HEK293 (cell line): Measurements from ENCODE around the gene TBX1.

ENCODE experiments used
- CTCF ChIA-PET: fragments of 350-600 bp; formaldehyde crosslinking; extraction: SDS; loops from one replicate; lab custom pipeline; 2021; ENCODE audit warnings: antibody characterized with exemption; lab: Yijun Ruan, JAX
- POLR2A ChIA-PET: fragments of 300-600 bp; formaldehyde crosslinking; extraction: SDS; loops from one replicate; lab custom pipeline; 2020; ENCODE audit warnings: antibody characterized with exemption, inconsistent platforms; lab: Yijun Ruan, JAX
- H3K27ac ChIP-seq: fragments of 200-500 bp; sonication (Bioruptor generic); 2 replicates; pipeline ENCODE4 v1.5.1; 2014; ENCODE audit warnings: low read depth, low read length, control low read depth, inconsistent platforms; ENCODE audit errors: extremely low read depth
- H3K36me3 ChIP-seq, 2 experiments: fragments of 200-500 bp in 1 of 2; sonication (Bioruptor generic) in 1 of 2; 1 replicate in 1 of 2; 2 replicates in 1 of 2; pipeline ENCODE4 v1.5.1; 2014 to 2017; ENCODE audit warnings: inconsistent platforms in 2 of 2, low read length in 2 of 2; ENCODE audit not compliant: control insufficient read depth in 2 of 2, insufficient read depth in 1 of 2
- H3K4me1 ChIP-seq: fragments of 200-500 bp; sonication (Bioruptor generic); 2 replicates; pipeline ENCODE4 v1.5.1; 2014; ENCODE audit warnings: mild to moderate bottlenecking, low read length, inconsistent platforms; ENCODE audit not compliant: control insufficient read depth, insufficient read depth
- H3K4me3 ChIP-seq: 2 replicates; pipeline ENCODE4 v1.5.1; 2011; ENCODE audit warnings: low read depth, mild to moderate bottlenecking, control low read depth, low read length, moderate library complexity
- H3K9me3 ChIP-seq: fragments of 200-500 bp; sonication (Bioruptor generic); 2 replicates; pipeline ENCODE4 v1.5.1; 2014; ENCODE audit warnings: low read depth, low read length, inconsistent platforms; ENCODE audit not compliant: control insufficient read depth, insufficient read depth
- AEBP2 ChIP-seq: fragments of 450-650 bp; formaldehyde crosslinking; IDR thresholded peaks from 2 replicates; pipeline ENCODE4 v1.5.1; 2016; ENCODE audit warnings: missing biosample characterization, missing genetic modification characterization, borderline replicate concordance
- BCL11A ChIP-seq: fragments of 450-650 bp; formaldehyde crosslinking; IDR thresholded peaks from 2 replicates; pipeline ENCODE4 v1.5.1; 2016; ENCODE audit warnings: low read depth, missing biosample characterization, missing genetic modification characterization
- HOXA7 ChIP-seq: sonication (generic); formaldehyde crosslinking; IDR thresholded peaks from 2 replicates; pipeline ENCODE4 v1.8.1; 2022; ENCODE audit warnings: missing genetic modification reagents, borderline replicate concordance
- OSR2 ChIP-seq: fragments of 450-650 bp; formaldehyde crosslinking; IDR thresholded peaks from 2 replicates; pipeline ENCODE4 v1.5.1; 2016; ENCODE audit warnings: missing biosample characterization, missing genetic modification characterization
- PBX3 ChIP-seq: sonication (generic); formaldehyde crosslinking; IDR thresholded peaks from 2 replicates; pipeline ENCODE4 v1.8.1; 2022; ENCODE audit warnings: mild to moderate bottlenecking, moderate library complexity, missing genetic modification reagents
- SP3 ChIP-seq: fragments of 450-650 bp; formaldehyde crosslinking; IDR thresholded peaks from 2 replicates; pipeline ENCODE4 v1.5.1; 2016; ENCODE audit warnings: missing biosample characterization, missing genetic modification characterization
- ZNF184 ChIP-seq: fragments of 450-650 bp; IDR thresholded peaks from 2 replicates; pipeline ENCODE4 v1.5.1; 2018; ENCODE audit warnings: missing biosample characterization, mild to moderate bottlenecking, missing genetic modification characterization
- ZNF2 ChIP-seq: fragments of 450-650 bp; formaldehyde crosslinking; IDR thresholded peaks from 2 replicates; pipeline ENCODE4 v1.5.1; 2016; ENCODE audit warnings: missing biosample characterization, missing genetic modification characterization
- ZNF248 ChIP-seq: fragments of 450-650 bp; formaldehyde crosslinking; IDR thresholded peaks from 2 replicates; pipeline ENCODE4 v1.5.1; 2017; ENCODE audit warnings: missing biosample characterization, missing genetic modification characterization
- ZNF280C ChIP-seq: fragments of 450-650 bp; formaldehyde crosslinking; IDR thresholded peaks from 2 replicates; pipeline ENCODE4 v1.5.1; 2016; ENCODE audit warnings: missing biosample characterization, missing genetic modification characterization
- ZNF350 ChIP-seq: fragments of 450-650 bp; formaldehyde crosslinking; IDR thresholded peaks from 2 replicates; pipeline ENCODE4 v1.5.0; 2017; ENCODE audit warnings: missing biosample characterization, mild to moderate bottlenecking, missing genetic modification characterization
- ZNF433 ChIP-seq: fragments of 450-650 bp; formaldehyde crosslinking; IDR thresholded peaks from 2 replicates; pipeline ENCODE4 v1.5.1; 2016; ENCODE audit warnings: missing biosample characterization, missing genetic modification characterization, low read depth
- ZNF501 ChIP-seq: fragments of 450-650 bp; formaldehyde crosslinking; IDR thresholded peaks from 2 replicates; pipeline ENCODE4 v1.5.1; 2016; ENCODE audit warnings: missing biosample characterization, missing genetic modification characterization
- ZNF660 ChIP-seq: fragments of 450-650 bp; IDR thresholded peaks from 2 replicates; pipeline ENCODE4 v1.5.1; 2018; ENCODE audit warnings: missing biosample characterization, mild to moderate bottlenecking, missing genetic modification characterization
- ZNF785 ChIP-seq: fragments of 450-650 bp; formaldehyde crosslinking; IDR thresholded peaks from 2 replicates; pipeline ENCODE4 v1.5.1; 2016; ENCODE audit warnings: missing biosample characterization, missing genetic modification characterization

Gene TBX1

GRCh38 chr22:19779685-19780268 lies 19.2 kb downstream of the TBX1 start:
- Histone ChIP-seq H3K27ac (no peak overlapping the region), H3K4me3 (no peak overlapping the region), H3K36me3 (no peaks in the 10 kb centered on the region), H3K4me1 (no peaks in the 10 kb centered on the region), H3K9me3 (no peaks in the 10 kb centered on the region)
- ChIA-PET POLR2A (interaction anchor here (1.1 kb wide), 1 partner anchor 74 kb away, joined by 3 read pairs; no protein-coding TSS in a partner anchor), CTCF (interaction anchor here (0.7 to 2.2 kb wide), 3 partner anchors 23 to 192 kb away, joined by 3 to 12 read pairs (median 5); no protein-coding TSS in a partner anchor)
- no peak for TF ChIP-seq ZNF184
- peak; percentile 81 for TF ChIP-seq OSR2 (tag by site-specific recombination)
- no peak for TF ChIP-seq ZNF433

- ChIA-PET POLR2A (no interaction called here), CTCF (interaction anchor here (0.9 to 1.8 kb wide), 4 partner anchors 7 to 128 kb away, joined by 3 to 7 read pairs (median 3); no protein-coding TSS in a partner anchor)
Observed at GRCh38 chr22:19782533-19782932, 22.0 kb downstream of the TBX1 start.

GRCh38 chr22:19783586-19784383 lies 23.2 kb downstream of the TBX1 start:
- Histone ChIP-seq H3K4me1 (no peaks in the 10 kb centered on the region), H3K4me3 (no peak overlapping the region), H3K36me3 (peaks cover 0 to 9% of the 10 kb centered on the region in 2 experiments; a peak in 1 of 3 replicates), H3K27ac (no peak overlapping the region), H3K9me3 (no peaks in the 10 kb centered on the region)
- TF ChIP-seq HOXA7 = no peak
- no peak for TF ChIP-seq ZNF248 (tag by site-specific recombination)
- ChIA-PET CTCF (interaction anchor here (0.7 kb wide), 2 partner anchors 17 to 120 kb away, joined by 3 to 4 read pairs; no protein-coding TSS in a partner anchor), POLR2A (interaction anchor here (0.5 kb wide), 1 partner anchor 762 kb away, joined by 6 read pairs; no protein-coding TSS in a partner anchor)

More at GRCh38 chr22:19782533-19782932, 22.0 kb downstream of the TBX1 start:
- H3K27ac ChIP-seq = no peak overlapping the region
- no peak overlapping the region for H3K4me3 ChIP-seq
- TF ChIP-seq ZNF280C (tag by site-specific recombination) (no peak), BCL11A (tag by site-specific recombination) (no peak), ZNF660 (tag by site-specific recombination) (no peak), PBX3 (CRISPR knock-in tag) (no peak), SP3 (no peak), ZNF785 (no peak), ZNF2 (tag by site-specific recombination) (no peak), ZNF350 (tag by site-specific recombination) (no peak), ZNF501 (no peak), AEBP2 (tag by site-specific recombination) (no peak)
- no peaks in the 10 kb centered on the region for H3K36me3 ChIP-seq
- H3K9me3 ChIP-seq = no peaks in the 10 kb centered on the region
- no peaks in the 10 kb centered on the region for H3K4me1 ChIP-seq
